Ramos (cell line): Measurements from ENCODE around the gene MOSPD2.

ENCODE experiments used
- in situ Hi-C: fragments of 300-500 bp; cut with MboI; formaldehyde crosslinking; loops from one replicate; pipeline ENCODE4 v1.14.3; 2022; ENCODE audit warnings: low sequenced_read_pairs; ENCODE audit not compliant: unreplicated experiment

Gene MOSPD2

GRCh38 chrX:14872851-14873675 lies at the start of gene MOSPD2, which contains the start of gene FANCB:
Gene MOSPD2, plus strand, starts transcription at chrX:14873421. Its CDS starts 108 bp downstream, at chrX:14873529.
Gene FANCB, minus strand, starts transcription at chrX:14873069. Its CDS starts 7,559 bp downstream, at chrX:14865510.
- in situ Hi-C loops, result no loop called here

- in situ Hi-C loops, result no loop called here
These were observed 47.4 kb upstream of the MOSPD2 start for GRCh38 chrX:14825851-14826250.

GRCh38 chrX:14826319-14826718 lies 46.9 kb upstream of the MOSPD2 start:
- in situ Hi-C loops, result no loop called here

- in situ Hi-C loops, result no loop called here
These were observed 43.6 kb upstream of the MOSPD2 start for GRCh38 chrX:14829643-14830042.

GRCh38 chrX:14832151-14832550 lies 41.1 kb upstream of the MOSPD2 start:
- in situ Hi-C loops, result no loop called here

GRCh38 chrX:14832586-14832985 lies 40.6 kb upstream of the MOSPD2 start:
- in situ Hi-C loops, result no loop called here

- in situ Hi-C loops, result no loop called here
These were observed 36.1 kb upstream of the MOSPD2 start for GRCh38 chrX:14837155-14837554.

- in situ Hi-C loops, result no loop called here
These were observed 29.6 kb upstream of the MOSPD2 start for GRCh38 chrX:14843666-14844065.

GRCh38 chrX:14851526-14851925 lies 21.7 kb upstream of the MOSPD2 start:
- in situ Hi-C loops, result no loop called here

- in situ Hi-C loops, result no loop called here
These were observed 8.6 kb upstream of the MOSPD2 start for GRCh38 chrX:14864631-14865030.

GRCh38 chrX:14865201-14865600 lies 8.0 kb upstream of the MOSPD2 start:
- in situ Hi-C loops, result no loop called here

- in situ Hi-C loops, result no loop called here
These were observed 1.5 kb upstream of the MOSPD2 start for GRCh38 chrX:14871767-14872166.

GRCh38 chrX:14872355-14872754 lies 866 bp upstream of the MOSPD2 start:
- in situ Hi-C loops, result no loop called here

- in situ Hi-C loops, result no loop called here
These were observed 442 bp downstream of the MOSPD2 start for GRCh38 chrX:14873676-14874049.

GRCh38 chrX:14875624-14876023 lies 2.4 kb downstream of the MOSPD2 start:
- in situ Hi-C loops, result no loop called here

GRCh38 chrX:14883826-14884225 lies 10.6 kb downstream of the MOSPD2 start:
- in situ Hi-C loops, result no loop called here

GRCh38 chrX:14884714-14885113 lies 11.5 kb downstream of the MOSPD2 start:
- in situ Hi-C loops, result no loop called here

- in situ Hi-C loops, result no loop called here
These were observed 13.0 kb downstream of the MOSPD2 start for GRCh38 chrX:14886252-14886651.

GRCh38 chrX:14896273-14896672 lies 23.1 kb downstream of the MOSPD2 start:
- in situ Hi-C loops, result no loop called here

GRCh38 chrX:14897042-14897441 lies 23.8 kb downstream of the MOSPD2 start:
- in situ Hi-C loops, result no loop called here

GRCh38 chrX:14899607-14900006 lies 26.4 kb downstream of the MOSPD2 start:
- in situ Hi-C loops, result no loop called here

- in situ Hi-C loops, result no loop called here
These were observed 29.3 kb downstream of the MOSPD2 start for GRCh38 chrX:14902537-14902936.
